Lower lobe of right lung (tissue), 2 donors: Measurements from ENCODE around the gene PACS2. TPM values are rescaled to one million over a fixed set of nuclear protein-coding genes. Genes with fewer than 3 reads are reported as not detected.

Experiments used
- ATAC-seq, 2 donors: fragments of 200-7000 bp; cut with Tn5 transposase; one replicate each; pipeline ENCODE4 v1.9.1; 2020 to 2022; ENCODE audit warnings: mild to moderate bottlenecking in 2 of 2, moderate library complexity in 2 of 2
- DNase-seq: peaks from one replicate; pipeline ENCODE4 v3.0.0-alpha.2; 2020
- H3K27ac ChIP-seq: fragments of 200-600 bp; one replicate; pipeline ENCODE4 v1.8.0; 2022
- H3K27me3 ChIP-seq: fragments of 200-600 bp; one replicate; pipeline ENCODE4 v1.8.0; 2022; ENCODE audit warnings: low read depth
- H3K36me3 ChIP-seq: fragments of 200-600 bp; one replicate; pipeline ENCODE4 v1.8.0; 2022; ENCODE audit warnings: mild to moderate bottlenecking
- H3K4me1 ChIP-seq: fragments of 200-600 bp; one replicate; pipeline ENCODE4 v1.8.0; 2022
- H3K4me3 ChIP-seq: fragments of 200-600 bp; one replicate; pipeline ENCODE4 v1.8.0; 2022; ENCODE audit warnings: mild to moderate bottlenecking
- H3K9me3 ChIP-seq: fragments of 200-600 bp; one replicate; pipeline ENCODE4 v1.8.0; 2022
- intact Hi-C: fragments of 100-400 bp; cut with DNase I; formaldehyde crosslinking; loops from one replicate; pipeline ENCODE4 v1.11.0; 2022
- total RNA-seq: library from RNA; stranded (reverse); fragmentation: NEBNext Ultra II Directional; extraction: Animal tissue kit (Norgen Biotek cat#: 25700); gene quantifications from one replicate; pipeline ENCODE4 v1.2.1, GENCODE V29; 2021
- TF ChIP-seq, protein P1 (sequence below): fragments of 200-600 bp; IDR thresholded peaks from one replicate; pipeline ENCODE4 v1.8.0; 2022; ENCODE audit warnings: antibody characterized with exemption, mild to moderate bottlenecking
- donor health status: DM: no; HTN: yes; CAD: no; lungs with severe emphysema.

Gene PACS2
- total RNA-seq, 1 donor from 2014 or later: 79.7 TPM

DNA sequence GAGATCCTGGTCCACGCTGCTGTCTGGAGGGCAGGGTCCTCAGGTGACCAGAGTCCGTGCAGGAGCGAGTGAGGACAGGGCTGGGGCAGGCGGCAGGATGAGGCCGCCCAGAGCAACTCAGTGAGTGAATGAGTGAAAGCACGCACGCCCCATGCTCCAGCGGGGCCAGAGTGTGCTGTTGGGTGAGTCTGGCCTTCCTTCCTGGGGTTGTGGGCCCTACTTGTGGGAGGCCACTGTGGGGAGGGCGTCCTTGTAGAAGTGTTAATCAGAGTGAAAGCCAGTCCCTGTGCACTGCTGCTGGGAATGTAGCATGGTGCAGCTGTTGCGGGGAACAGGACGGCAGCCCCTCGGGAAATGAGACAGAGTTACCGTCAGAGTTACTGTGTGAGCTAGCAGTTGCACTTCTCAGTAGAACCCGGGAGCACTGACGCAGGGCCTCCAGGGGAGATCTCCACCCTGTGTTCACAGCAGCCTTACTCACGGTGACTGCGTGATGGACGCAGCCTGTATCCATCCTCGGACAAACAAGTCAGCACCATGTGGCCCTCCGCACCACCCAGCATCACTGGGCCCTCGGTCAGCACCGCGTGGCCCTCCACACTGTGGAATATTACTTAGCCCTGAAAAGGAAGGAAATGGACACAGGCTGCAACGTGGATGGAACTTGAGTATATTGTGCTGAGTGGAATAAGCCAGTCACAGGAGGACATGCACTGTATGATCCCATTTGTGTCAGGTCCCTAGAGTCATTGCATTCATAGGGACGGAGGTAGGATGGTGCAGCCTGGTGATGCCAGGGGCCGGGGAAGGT, 22.1 kb downstream of the PACS2 start:
- Histone ChIP-seq H3K4me1 (peaks cover 44% of the 10 kb centered on the region), H3K27me3 (no peaks in the 10 kb centered on the region), H3K27ac (no peak overlapping the region), H3K9me3 (no peaks in the 10 kb centered on the region), H3K36me3 (no peaks in the 10 kb centered on the region), H3K4me3 (no peak overlapping the region)
- intact Hi-C loops: no loop called here
- ATAC-seq: no peak
- TF ChIP-seq, protein P1, sequence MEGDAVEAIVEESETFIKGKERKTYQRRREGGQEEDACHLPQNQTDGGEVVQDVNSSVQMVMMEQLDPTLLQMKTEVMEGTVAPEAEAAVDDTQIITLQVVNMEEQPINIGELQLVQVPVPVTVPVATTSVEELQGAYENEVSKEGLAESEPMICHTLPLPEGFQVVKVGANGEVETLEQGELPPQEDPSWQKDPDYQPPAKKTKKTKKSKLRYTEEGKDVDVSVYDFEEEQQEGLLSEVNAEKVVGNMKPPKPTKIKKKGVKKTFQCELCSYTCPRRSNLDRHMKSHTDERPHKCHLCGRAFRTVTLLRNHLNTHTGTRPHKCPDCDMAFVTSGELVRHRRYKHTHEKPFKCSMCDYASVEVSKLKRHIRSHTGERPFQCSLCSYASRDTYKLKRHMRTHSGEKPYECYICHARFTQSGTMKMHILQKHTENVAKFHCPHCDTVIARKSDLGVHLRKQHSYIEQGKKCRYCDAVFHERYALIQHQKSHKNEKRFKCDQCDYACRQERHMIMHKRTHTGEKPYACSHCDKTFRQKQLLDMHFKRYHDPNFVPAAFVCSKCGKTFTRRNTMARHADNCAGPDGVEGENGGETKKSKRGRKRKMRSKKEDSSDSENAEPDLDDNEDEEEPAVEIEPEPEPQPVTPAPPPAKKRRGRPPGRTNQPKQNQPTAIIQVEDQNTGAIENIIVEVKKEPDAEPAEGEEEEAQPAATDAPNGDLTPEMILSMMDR: no peak
- peak; percentile 25 for DNase-seq

DNA sequence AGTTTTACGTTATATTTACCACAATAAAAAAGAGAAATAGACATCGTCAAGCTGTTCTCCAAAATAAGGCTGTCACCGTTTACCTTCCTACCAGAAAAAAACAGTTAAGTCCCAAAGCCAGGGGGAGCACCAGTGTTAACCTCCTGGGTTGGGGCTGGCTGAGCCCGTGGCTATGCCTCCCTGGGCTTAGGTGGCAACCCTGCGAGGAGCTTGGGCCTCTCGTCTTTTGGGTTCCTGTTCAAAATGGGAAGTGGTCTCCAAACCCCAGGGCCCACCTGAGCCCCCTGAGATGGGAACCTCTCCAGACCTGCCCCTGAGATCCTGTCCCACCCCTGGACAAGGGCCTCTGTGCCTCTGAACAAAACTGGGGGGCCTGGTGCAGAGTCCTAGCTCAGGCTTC, 22.9 kb downstream of the PACS2 start:
- peaks cover 36% of the 10 kb centered on the region for H3K4me1 ChIP-seq

DNA sequence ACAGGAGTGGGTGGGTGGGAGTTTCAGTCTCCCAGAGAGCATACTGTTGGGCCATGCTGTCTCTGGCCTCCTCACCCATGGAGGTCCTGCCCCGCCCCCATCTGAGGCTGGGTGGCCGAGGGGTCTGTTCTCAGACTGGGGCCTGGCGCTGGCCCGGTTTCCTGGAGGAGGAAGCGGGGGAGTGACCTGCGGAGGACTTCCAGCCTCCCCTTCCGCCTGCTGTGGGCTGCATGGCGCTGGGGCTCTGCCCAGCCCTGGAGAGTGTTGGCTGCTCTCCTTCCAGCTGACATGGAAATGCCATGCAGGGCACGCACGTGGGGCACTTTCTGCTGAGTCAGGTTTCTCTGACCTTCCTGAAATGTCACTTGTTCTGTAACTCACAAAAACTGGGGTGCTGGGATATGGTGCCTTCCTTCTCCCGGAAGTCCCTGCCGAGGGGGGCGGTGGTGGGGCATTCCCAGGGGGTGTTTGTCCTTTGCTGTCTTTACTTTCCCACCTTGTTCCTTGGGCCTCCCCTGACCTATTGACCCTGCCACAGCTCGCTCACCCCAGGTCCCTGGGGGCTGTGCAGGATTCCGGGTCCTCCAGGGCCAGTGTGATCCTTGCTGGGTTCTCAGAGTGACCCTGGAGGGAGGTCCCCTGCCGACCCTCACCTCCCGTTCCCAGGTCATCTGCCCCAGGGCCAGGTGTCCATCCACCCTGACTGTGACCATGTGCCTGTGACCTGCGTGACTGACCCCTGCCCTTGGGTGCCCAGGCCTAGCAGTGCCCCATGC, 23.6 kb downstream of the PACS2 start:
- H3K4me1 ChIP-seq: peaks cover 29% of the 10 kb centered on the region
- no peaks in the 10 kb centered on the region for H3K36me3 ChIP-seq
- intact Hi-C loops: no loop called here
- no peaks in the 10 kb centered on the region for H3K27me3 ChIP-seq
- ATAC-seq: peak in 1 of 2 donors; percentile 3
- peak; percentile 46 for DNase-seq
- H3K9me3 ChIP-seq: no peaks in the 10 kb centered on the region
- H3K27ac ChIP-seq: no peak overlapping the region
- H3K4me3 ChIP-seq: no peak overlapping the region
- TF ChIP-seq, protein P1: no peak

More for the DNA sequence above, 22.9 kb downstream of the PACS2 start:
- Histone ChIP-seq H3K27ac (no peak overlapping the region), H3K9me3 (no peaks in the 10 kb centered on the region), H3K27me3 (no peaks in the 10 kb centered on the region), H3K36me3 (no peaks in the 10 kb centered on the region), H3K4me3 (no peak overlapping the region)
- intact Hi-C loops: no loop called here
- ATAC-seq: no peak
- DNase-seq: peak; percentile 31
- TF ChIP-seq, protein P1: no peak

DNA sequence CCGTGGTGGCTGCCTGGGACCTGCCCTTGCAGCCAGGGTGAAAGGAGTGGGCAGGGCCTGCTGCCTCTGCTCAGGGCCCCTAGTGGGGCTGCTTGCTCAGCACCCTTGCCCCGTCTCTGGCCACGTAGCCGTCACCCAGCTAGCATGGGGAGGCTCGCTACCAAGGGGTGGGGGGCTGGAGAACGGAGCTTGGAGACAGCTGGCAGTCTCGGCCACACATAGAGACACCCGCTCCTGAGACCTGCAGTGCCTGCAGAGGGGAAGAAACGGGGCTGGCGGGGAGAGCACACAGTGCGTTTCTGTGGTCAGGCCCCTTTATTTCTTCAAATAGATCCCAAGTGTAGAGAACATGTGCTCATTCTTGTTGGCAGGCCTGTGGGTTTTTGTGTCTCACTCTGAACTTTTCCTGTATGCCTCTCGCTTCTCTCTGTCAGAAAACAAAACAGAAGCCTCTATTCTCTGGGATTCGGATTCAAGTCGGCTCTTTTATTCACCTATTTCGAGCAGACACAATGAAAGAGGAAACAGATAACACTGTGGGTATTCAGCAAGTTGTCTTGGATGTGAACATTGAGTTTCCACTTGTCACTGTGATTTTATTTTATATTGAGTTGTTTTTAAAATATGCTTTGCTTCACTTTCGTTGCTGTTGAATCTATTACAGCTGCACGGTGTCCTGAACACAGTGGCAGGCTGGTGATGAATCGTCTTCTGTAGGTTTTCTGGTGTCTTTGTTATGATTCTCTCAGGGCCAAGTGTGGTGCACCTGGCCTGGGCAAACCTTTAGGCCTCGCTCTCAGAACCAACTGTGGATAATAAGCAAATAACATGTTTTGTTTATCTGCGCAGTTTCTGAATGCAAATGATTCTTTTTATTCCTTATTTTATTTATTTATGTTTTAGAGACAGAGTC, 26.5 kb downstream of the PACS2 start:
- no peak overlapping the region for H3K27ac ChIP-seq
- H3K9me3 ChIP-seq: no peaks in the 10 kb centered on the region
- no peak overlapping the region for H3K4me3 ChIP-seq
- H3K36me3 ChIP-seq: no peaks in the 10 kb centered on the region
- TF ChIP-seq, protein P1: no peak
- peaks cover 20% of the 10 kb centered on the region for H3K4me1 ChIP-seq
- ATAC-seq (no peak), DNase-seq (no peak)
- no peaks in the 10 kb centered on the region for H3K27me3 ChIP-seq
- intact Hi-C loops: no loop called here

DNA sequence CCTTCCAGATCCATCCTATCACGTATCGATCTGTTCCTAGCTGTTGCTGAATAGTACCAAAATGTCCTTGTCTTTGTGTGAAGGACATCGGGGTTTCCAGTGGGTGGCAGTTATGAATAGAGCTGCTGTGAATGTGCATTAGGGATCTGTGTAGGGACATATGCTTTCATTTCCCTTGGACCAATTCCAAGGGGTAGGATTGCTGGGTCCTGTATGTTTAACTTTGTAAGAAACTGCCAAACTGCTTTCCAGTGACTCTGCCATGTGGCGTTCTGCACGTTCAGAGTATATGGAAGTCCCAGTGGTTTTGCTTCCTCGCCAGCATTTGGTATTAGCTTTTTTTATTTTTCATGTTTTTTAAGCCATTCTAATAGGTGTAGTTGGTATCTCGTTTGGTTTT, 28.6 kb downstream of the PACS2 start:
- Histone ChIP-seq H3K4me1 (peaks cover 12% of the 10 kb centered on the region), H3K4me3 (no peak overlapping the region), H3K27ac (no peak overlapping the region), H3K9me3 (no peaks in the 10 kb centered on the region), H3K27me3 (no peaks in the 10 kb centered on the region), H3K36me3 (no peaks in the 10 kb centered on the region)
- intact Hi-C loops: no loop called here
- ATAC-seq (no peak), DNase-seq (no peak)
- TF ChIP-seq, protein P1: no peak
